Measurements from ENCODE around the gene OR52A5. TPM values are rescaled to one million over a fixed set of nuclear protein-coding genes. Genes with fewer than 3 reads are reported as not detected.
"Not testable (repeated sequence)": the region's sequence is repeated elsewhere in the genome, so short reads cannot be mapped to it uniquely, and the experiment has no call there.

OR52A5 gene
- total RNA-seq, 1 donor from 2014 or later, result not detected

DNA sequence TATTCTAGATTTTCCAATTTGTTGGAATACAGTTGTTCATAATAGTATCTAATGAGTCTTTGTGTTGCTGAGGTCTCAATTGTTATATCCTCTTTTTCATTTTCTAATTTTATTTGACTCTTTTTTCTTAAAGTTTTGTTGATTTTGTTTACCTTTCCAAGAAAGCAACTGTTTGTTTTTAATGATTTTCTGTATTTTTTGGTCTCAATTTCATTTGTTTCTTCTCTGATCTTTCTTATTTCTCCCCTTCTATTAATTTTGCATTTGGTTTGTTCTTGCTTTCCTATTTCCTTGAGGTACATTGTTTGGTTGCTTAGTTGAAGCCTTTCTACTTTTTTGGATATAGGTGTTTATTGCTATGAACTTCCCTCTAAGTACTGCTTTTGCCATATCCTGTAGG lies 21.6 kb upstream of the OR52A5 start:
- TF ChIP-seq, protein P1, sequence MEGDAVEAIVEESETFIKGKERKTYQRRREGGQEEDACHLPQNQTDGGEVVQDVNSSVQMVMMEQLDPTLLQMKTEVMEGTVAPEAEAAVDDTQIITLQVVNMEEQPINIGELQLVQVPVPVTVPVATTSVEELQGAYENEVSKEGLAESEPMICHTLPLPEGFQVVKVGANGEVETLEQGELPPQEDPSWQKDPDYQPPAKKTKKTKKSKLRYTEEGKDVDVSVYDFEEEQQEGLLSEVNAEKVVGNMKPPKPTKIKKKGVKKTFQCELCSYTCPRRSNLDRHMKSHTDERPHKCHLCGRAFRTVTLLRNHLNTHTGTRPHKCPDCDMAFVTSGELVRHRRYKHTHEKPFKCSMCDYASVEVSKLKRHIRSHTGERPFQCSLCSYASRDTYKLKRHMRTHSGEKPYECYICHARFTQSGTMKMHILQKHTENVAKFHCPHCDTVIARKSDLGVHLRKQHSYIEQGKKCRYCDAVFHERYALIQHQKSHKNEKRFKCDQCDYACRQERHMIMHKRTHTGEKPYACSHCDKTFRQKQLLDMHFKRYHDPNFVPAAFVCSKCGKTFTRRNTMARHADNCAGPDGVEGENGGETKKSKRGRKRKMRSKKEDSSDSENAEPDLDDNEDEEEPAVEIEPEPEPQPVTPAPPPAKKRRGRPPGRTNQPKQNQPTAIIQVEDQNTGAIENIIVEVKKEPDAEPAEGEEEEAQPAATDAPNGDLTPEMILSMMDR (IDR thresholded peaks at IDR 0.05), result no peak
- intact Hi-C loops (cut with DNase I), result no loop called here

DNA sequence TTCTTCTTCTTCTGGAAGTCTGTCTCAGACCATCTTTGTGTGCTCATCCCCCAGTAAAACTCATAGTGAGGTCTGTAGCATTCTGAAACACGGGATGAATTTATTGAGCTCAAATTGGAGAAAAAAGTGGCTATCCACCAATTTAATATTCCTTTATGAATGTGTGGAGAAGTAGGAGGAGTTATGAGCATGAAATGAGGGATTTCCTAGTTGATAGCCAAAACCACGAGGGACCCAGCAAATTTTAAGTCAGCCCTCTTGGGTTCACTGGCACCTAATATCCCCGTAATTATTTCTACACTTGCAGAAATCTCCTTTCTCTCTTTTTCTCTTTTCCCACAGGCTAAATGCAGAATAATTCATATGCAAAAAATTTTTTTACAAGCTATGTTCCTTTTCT lies 16.5 kb upstream of the OR52A5 start, which contains the start of gene OR52A1:
OR52A1 (minus strand) TSS at position 101 of the 400 bp plus-strand sequence. CDS start 2,388 bp downstream, outside the sequence.
- TF ChIP-seq, protein P1 (IDR thresholded peaks at IDR 0.05), result no peak
- DNase-seq (ENCODE audit: low spot score in 2 of 2), result no peak
- no peak within 1 kb of the TSS for H3K27ac ChIP-seq

More for the DNA sequence above, 21.6 kb upstream of the OR52A5 start:
- Histone ChIP-seq H3K4me1 (no peaks in the 10 kb centered on the region), H3K36me3 (no peaks in the 10 kb centered on the region), H3K9me3 (no peaks in the 10 kb centered on the region), H3K27ac (no peak overlapping the region), H3K4me3 (no peak overlapping the region), H3K27me3 (no peaks in the 10 kb centered on the region)
- DNase-seq (ENCODE audit: low spot score in 2 of 2), result no peak

DNA sequence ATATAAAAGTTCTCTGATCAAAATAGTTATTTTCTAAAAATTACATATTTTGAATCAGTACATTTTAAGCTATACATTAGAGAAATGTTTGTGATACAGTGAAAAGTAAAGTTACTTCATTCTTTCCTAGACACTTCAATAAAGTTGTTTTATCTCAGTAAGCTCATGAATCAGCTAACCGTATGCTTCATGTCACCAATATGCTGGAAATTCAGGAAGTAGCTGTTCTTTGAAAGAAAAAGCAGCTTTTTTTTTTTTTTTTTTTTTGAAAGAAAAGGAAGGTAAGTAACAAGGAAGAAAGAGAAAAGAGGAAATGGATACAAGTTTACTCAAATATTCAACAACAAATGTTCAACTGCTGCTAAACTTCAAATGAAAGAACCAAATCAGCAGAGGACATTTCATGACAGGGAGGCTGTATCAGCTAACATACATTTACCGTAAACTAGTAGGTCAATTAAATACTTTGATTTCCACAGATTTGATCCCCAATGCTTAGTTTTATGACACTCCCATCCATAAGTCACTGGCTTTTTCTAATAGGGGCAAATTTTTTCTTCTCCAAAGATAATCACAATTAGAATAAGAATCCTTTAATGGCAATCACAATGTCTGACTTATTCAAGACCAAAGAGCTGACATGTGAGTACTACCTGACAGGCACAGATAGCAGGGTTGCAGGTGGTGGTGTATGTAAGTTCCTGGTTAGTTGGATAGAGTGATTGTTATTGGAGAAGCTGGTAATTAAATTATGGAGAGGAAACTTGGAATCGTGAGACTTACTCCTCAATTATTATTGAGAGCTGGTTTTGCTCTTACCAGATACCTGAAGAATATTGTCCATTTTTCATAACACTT lies 15.6 kb upstream of the OR52A5 start:
- Histone ChIP-seq H3K27me3 (no peaks in the 10 kb centered on the region), H3K27ac (no peak overlapping the region), H3K4me3 (no peak overlapping the region), H3K36me3 (no peaks in the 10 kb centered on the region), H3K4me1 (no peaks in the 10 kb centered on the region), H3K9me3 (no peaks in the 10 kb centered on the region)
- intact Hi-C loops (cut with DNase I), result no loop called here
- no peak for DNase-seq (ENCODE audit: low spot score in 2 of 2)
- TF ChIP-seq, protein P1 (IDR thresholded peaks at IDR 0.05), result no peak

More for the DNA sequence above, 16.5 kb upstream of the OR52A5 start, which contains the start of gene OR52A1:
- H3K9me3 ChIP-seq, result no peaks in the 10 kb centered on the region
- no peaks in the 10 kb centered on the region for H3K27me3 ChIP-seq
- intact Hi-C loops (cut with DNase I), result no loop called here
- H3K4me3 ChIP-seq, result no peak within 1 kb of the TSS
- no peaks in the 10 kb centered on the region for H3K4me1 ChIP-seq
- no peaks in the 10 kb centered on the region for H3K36me3 ChIP-seq

DNA sequence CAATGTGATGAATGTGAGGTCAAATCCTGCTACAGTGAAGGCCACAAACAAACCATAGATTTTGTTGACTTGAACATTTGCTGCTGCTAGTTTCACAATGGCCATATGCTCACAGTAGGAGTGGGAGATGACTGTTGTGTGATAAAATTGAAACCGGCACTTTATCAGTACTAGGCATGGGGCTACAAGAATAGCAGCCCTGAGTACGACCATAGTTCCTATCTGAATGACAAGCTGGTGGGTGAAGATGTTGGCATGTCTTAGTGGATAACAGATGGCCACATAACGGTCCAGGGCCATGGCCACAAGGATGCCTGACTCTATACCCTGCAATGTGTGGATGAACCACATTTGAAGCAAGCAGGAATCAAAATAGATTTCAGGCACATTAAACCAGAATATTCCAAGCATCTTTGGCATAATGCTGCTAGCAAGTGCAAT lies 13.6 kb upstream of the OR52A5 start:
- intact Hi-C loops (cut with DNase I), result no loop called here

DNA sequence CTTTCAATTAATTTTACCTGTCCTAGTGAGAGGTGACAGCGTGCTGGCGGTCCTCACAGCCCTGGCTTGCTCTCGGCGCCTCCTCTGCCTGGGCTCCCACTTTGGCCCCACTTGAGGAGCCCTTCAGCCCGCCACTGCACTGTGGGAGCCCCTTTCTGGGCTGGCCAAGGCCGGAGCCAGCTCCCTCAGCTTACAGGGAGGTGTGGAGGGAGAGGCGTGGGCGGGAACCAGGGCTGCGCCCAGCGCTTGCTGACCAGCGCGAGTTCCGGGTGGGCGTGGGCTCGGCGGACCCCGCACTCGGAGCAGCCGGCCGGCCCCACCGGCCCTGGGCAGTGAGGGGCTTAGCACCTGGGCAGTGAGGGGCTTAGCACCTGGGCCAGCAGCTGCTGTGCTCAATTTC lies 6.0 kb upstream of the OR52A5 start:
- H3K27ac ChIP-seq; H3K9me3 ChIP-seq; intact Hi-C loops (cut with DNase I); H3K4me1 ChIP-seq; H3K4me3 ChIP-seq; DNase-seq (ENCODE audit: low spot score in 2 of 2); H3K27me3 ChIP-seq; H3K36me3 ChIP-seq: not testable (repeated sequence)

More for the DNA sequence above, 13.6 kb upstream of the OR52A5 start:
- no peak for DNase-seq (ENCODE audit: low spot score in 2 of 2)
- TF ChIP-seq, protein P1 (IDR thresholded peaks at IDR 0.05), result no peak
- Histone ChIP-seq H3K4me3 (no peak overlapping the region), H3K27ac (no peak overlapping the region), H3K4me1 (no peaks in the 10 kb centered on the region), H3K36me3 (no peaks in the 10 kb centered on the region), H3K9me3 (no peaks in the 10 kb centered on the region), H3K27me3 (no peaks in the 10 kb centered on the region)

DNA sequence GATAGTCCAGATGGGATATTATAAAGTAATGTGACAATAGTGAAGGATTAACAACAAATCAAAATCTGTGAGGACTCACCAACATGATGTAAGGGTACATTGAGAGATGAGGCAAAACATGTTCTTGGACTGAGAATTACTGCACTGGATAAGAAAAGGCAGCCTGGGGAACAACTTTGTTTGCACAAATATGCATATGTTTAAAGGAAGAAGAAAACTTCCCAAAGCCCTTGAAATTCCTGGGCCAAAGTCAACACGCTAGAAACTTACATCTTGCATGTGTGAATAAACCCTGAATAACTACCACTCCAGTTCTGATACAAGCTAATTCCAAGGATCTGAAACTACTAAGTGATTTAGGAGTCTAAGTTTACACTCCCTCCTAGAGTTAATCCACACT lies 1.1 kb downstream of the OR52A5 start:
- Histone ChIP-seq H3K36me3 (no peaks in the 10 kb centered on the region), H3K27ac (no peak overlapping the region), H3K27me3 (no peaks in the 10 kb centered on the region), H3K4me1 (no peaks in the 10 kb centered on the region), H3K9me3 (no peaks in the 10 kb centered on the region), H3K4me3 (no peak overlapping the region)
- no peak for DNase-seq (ENCODE audit: low spot score in 2 of 2)
- intact Hi-C loops (cut with DNase I), result no loop called here
- TF ChIP-seq, protein P1 (IDR thresholded peaks at IDR 0.05), result no peak

Data from ascending aorta (tissue), 2 donors.